GM19372 (cell line): Measurements from ENCODE around the gene GALNT9.
"Not testable (repeated sequence)": the region's sequence is repeated elsewhere in the genome, so short reads cannot be mapped to it uniquely, and the experiment has no call there.

ENCODE experiments used
- ATAC-seq: cut with Tn5 transposase; IDR thresholded peaks from one replicate; pipeline ENCODE4 v1.9.1; 2021; ENCODE audit warnings: mild to moderate bottlenecking, low read depth, moderate library complexity; ENCODE audit not compliant: unreplicated experiment

Gene GALNT9

DNA sequence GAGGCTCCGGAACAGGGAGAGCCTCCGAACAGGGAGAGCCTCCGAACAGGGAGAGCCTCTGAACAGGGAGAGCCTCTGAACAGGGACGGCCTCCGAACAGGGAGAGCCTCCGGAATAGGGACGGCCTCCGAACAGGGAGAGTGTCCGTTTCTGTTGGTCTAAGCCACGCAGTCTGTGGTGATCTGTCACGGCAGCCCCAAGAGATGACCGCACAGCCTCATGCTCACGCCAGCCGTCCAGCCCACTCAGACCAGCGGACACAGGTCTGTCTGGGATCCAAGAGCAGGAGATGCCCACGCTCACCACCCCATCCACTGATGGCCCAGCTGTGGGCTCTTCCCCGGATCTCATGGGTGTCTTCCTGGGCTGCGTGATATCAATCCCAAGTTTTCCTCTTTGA, 33.3 kb downstream of the GALNT9 start:
- no peak for ATAC-seq

DNA sequence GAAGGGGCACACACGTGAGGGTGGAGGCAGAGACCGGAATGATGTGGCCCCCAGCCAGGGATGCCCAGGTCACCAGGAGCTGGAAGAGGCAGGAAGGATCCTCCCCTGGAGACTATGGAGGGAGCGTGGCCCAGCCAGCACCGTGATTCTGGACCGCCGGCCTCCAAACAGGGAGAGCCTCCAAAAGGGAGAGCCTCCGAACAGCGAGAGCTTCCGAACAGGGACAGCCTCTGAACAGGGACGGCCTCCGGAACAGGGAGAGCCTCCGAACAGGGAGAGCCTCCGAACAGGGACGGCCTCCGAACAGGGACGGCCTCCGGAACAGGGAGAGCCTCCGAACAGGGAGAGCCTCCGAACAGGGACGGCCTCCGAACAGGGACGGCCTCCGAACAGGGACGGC, 33.8 kb downstream of the GALNT9 start:
- not testable (repeated sequence) for ATAC-seq

- ATAC-seq, result no peak
These were observed 34.3 kb downstream of the GALNT9 start for GRCh38 chr12:132295101-132295526.

- no peak for ATAC-seq
These were observed 35.0 kb downstream of the GALNT9 start for GRCh38 chr12:132294121-132295034.

DNA sequence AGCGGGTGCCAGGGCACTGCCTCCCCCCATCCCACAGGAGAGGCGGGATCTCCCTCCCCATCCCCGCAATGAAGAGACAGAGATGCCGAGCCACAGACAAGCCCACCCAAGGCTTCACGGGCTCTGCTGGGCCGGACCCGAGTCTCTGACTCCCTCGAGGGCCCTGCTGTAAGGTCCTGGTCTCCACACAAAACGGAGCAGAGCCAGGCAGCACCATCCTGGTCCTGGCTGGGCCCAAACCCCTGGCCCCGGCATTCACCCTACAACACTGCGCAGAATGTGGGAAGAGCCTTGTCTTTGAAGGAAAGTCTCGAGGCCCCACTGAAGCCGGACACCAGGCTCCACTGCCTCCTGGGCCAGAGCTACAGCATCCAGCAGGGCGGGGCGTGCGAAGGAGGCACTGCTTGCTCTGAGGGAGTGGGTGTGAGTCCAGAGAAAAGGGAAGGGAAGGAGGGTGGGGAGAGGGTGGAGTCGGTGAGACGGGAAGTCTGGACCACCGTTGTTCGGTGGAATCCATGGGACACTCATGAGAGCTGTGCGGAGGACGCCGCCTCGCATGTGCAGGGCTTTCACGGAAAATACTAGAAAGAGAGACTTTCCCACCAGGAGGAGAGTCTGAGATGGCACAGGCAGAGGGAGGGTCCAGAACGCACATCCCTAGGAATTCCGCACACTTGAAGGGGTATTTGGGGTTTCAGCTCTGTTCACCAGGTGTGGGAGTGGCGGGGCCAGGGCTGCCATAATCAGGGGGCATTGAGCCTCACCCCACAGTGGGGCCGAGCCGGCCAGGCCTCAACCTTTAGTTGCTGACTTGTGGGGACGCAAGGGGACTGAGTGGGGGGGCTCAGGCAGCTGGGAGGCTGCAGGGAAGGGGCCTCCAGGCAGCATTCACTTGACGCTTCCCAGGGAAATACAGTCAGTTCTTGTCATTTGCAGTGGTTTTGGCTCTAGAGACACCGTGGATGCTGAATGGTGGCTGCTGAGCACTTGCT, 36.8 kb downstream of the GALNT9 start:
- ATAC-seq, result no peak

DNA sequence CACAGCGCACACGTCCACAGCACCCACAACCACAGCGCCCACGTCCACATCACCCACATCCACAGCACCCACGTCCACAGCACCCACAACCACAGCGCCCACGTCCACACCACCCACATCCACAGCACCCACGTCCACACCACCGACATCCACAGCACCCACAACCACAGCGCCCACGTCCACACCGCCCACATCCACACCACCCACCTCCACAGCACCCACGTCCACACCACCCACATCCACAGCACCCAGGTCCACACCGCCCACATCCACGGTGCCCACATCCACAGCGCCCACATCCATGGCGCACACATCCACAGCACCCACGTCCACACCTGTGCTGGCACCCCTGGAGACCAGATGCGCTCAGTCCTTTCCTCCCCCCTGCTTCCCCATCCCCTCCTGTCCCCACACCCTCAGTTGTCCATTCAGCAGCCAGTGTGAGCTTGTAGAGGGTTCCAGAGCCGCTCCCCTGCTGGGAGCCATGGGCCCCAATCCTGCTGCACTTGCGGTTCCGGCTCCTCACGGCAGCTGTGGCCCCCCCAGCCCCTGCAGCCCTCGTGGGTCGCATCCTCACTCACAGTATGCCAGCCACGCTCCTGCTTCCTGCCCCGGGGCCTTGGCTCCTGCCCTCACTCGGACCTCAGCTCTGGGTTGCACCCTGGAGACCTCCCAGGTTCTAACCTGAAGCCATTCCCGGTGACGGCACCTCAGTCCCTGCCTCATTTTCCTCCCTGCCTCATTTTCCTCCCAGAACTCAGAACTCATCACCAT, 37.8 kb downstream of the GALNT9 start:
- ATAC-seq, result no peak

GRCh38 chr12:132290203-132290540, 39.2 kb downstream of the GALNT9 start:
- ATAC-seq, result no peak

DNA sequence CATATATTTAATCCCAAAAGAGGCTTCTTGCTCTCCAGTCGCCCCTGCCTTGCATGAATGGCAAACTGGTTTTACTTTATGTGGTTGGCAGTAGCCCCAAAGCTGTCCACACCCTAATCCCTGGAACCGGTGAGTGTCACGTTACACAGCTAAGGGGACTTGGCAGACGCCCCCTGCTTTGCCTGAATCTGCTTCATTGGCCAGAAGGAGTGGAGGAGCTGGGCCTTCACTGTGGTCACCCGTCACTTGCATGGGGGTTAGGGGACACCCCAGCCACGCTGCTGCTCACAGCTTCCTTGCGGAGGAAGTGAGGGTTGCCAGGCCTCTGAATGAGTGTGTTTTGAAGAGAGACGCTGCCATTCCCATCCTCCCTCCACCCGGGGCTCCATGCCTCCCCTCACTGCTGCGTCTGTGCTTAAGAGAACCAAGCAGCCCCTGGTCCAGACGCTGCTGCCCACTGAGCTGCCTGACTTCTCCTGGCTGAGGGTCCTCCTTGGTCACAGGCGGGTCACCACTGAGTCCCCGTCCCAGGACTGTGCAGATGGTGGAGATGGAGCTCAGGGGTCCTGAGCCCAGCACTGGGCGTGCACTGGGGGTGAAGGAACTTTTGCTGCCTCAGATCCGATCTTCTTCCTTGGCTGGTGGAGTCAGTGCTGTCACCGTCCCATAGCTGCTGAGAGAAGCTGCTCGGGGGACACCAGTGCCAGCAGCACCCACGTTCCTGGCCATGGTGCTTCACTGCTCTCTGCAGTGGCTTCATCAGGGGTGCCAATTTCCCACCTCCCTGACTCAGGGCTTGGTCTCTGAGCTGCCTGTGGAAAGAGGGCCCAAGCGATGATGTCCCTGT, 39.8 kb downstream of the GALNT9 start:
- no peak for ATAC-seq

GRCh38 chr12:132288516-132289215, 40.7 kb downstream of the GALNT9 start:
- ATAC-seq, result no peak

- ATAC-seq, result no peak
These were observed 41.8 kb downstream of the GALNT9 start for GRCh38 chr12:132287391-132288238.

DNA sequence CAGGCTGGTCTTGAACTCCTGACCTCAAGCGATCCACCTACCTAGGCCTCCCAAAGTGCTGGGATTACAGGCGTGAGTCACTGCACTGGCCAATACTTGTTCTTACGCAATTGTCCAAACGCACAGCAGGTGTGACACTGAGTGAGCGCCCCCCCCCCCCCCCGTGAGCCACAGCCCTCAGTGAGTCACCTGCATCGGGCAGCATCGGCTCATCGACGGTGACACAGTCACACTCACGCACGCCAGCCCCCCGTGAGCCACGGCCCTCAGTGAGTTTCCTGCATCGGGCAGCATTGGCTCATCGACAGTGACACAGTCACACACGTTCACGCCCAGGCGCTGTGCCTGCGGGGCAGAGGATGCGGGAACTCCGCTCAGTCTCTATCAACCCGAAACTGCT, 42.5 kb downstream of the GALNT9 start:
- ATAC-seq, result no peak

DNA sequence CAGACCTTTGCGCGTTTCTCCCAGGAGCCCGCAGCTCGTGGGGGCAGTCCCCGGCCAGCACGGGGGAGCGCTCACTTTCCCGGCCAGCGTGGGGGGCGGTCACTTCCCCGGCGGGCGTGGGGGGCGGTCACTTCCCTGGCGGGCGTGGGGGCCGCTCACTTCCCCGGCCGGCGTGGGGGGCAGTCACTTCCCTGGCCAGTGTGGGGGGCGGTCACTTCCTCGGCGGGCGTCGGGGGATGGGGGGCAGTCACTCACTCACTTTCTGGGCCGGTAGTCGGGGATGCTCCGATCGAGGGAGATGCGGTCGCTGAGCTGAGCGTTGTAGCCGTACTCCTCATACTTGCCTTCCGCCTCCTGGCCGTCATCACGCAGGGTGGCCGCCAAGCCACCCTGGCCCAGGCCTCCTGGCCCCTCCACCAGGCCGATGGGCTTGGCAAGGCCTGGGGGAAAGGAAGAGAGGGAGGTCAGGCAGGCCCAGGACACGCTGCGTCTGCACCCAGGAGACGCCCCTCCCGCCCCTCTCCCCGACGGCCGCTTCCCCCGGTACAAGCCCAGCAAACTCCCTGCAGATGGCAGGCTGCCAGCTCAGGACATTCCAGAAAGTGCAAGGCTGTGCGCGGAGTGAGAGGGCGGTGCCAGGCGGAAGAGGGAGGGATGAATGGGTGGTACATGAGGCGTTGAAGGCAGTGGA, 43.3 kb downstream of the GALNT9 start:
- ATAC-seq, result no peak

GRCh38 chr12:132284827-132285741, 44.3 kb downstream of the GALNT9 start:
- ATAC-seq, result no peak

DNA sequence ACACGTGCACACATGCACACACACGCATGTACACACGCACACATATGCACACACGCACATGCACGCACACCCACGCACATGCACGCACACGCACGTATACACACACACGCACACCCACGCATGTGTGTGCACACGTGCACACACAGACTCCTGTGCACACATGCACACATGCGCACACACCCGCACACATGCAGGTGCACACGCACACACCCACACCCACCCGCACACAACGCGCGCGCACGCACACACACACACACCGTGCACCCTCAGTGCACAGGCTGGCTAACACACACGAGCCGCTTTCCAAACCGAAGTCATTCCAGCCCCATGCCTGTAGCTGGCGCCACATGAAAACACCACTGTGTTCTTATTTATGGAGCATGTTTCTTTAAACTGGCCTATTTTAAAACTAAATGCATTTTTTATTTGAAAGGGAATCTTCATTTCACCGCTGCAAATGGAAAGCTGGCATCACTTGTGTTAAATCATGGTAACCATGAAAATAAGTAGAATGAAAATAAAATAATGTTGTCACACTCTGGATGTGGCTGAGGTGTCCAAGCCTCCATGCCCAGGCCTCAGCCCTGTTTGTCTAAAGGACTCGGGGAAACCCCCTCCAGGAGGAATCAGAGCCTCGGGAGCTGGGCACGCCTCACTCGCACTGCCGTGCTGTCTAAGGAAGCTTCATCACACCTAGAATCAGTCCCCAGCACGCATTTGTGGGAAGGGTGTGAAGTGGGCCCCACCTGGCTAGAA, 45.1 kb downstream of the GALNT9 start:
- no peak for ATAC-seq

- no peak for ATAC-seq
These were observed 46.2 kb downstream of the GALNT9 start for GRCh38 chr12:132282950-132283771.
